ENCODE results near the gene IGLL1. TPM values are rescaled to one million over a fixed set of nuclear protein-coding genes. Genes with fewer than 3 reads are reported as not detected.
"Not testable (repeated sequence)": the region's sequence is repeated elsewhere in the genome, so short reads cannot be mapped to it uniquely, and the experiment has no call there.

IGLL1 gene
- total RNA-seq, 1 donor from 2014 or later, result not detected

DNA sequence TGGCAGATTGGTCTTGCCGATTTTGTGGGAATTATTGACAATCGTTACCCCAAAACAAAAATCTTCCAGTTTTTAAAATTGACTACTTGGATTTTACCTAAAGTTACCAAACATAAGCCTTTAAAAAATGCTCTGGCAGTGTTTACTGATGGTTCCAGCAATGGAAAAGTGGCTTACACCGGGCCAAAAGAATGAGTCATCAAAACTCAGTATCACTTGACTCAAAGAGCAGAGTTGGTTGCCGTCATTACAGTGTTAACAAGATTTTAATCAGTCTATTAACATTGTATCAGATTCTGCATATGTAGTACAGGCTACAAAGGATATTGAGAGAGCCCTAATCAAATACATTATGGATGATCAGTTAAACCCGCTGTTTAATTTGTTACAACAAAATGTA, 37.2 kb downstream of the IGLL1 start:
- H4K20me1 ChIP-seq (ENCODE audit: insufficient read depth, low read length), result no peaks in the 10 kb centered on the region
- no peaks in the 10 kb centered on the region for H3K4me1 ChIP-seq (ENCODE audit: insufficient read depth, low read length)
- Mint-ChIP-seq H3K4me1 (ENCODE audit: low read depth, unreplicated experiment) (peaks cover 9% of the 10 kb centered on the region), H3K27ac (ENCODE audit: unreplicated experiment) (no peak overlapping the region), H3K9me3 (ENCODE audit: unreplicated experiment) (peaks cover 11% of the 10 kb centered on the region), H3K4me3 (ENCODE audit: unreplicated experiment) (no peak overlapping the region), H3K36me3 (ENCODE audit: low read depth, unreplicated experiment) (no peaks in the 10 kb centered on the region), H3K27me3 (ENCODE audit: low read depth, unreplicated experiment) (peaks cover 20% of the 10 kb centered on the region)
- H2AFZ ChIP-seq (ENCODE audit: low read depth, low read length), result no peak overlapping the region
- peak; percentile 50 for DNase-seq (ENCODE audit: low read depth)
- H3K9ac ChIP-seq (ENCODE audit: low read length), result no peak overlapping the region
- H3K36me3 ChIP-seq (ENCODE audit: insufficient read depth, low read length), result no peaks in the 10 kb centered on the region
- peaks cover 4% of the 10 kb centered on the region for H3K27me3 ChIP-seq (ENCODE audit: insufficient read depth, low read length)
- TF ChIP-seq EZH2 (IDR thresholded peaks at IDR 0.05; ENCODE audit: insufficient read depth, low read length), result no peak
- TF ChIP-seq, protein P1, sequence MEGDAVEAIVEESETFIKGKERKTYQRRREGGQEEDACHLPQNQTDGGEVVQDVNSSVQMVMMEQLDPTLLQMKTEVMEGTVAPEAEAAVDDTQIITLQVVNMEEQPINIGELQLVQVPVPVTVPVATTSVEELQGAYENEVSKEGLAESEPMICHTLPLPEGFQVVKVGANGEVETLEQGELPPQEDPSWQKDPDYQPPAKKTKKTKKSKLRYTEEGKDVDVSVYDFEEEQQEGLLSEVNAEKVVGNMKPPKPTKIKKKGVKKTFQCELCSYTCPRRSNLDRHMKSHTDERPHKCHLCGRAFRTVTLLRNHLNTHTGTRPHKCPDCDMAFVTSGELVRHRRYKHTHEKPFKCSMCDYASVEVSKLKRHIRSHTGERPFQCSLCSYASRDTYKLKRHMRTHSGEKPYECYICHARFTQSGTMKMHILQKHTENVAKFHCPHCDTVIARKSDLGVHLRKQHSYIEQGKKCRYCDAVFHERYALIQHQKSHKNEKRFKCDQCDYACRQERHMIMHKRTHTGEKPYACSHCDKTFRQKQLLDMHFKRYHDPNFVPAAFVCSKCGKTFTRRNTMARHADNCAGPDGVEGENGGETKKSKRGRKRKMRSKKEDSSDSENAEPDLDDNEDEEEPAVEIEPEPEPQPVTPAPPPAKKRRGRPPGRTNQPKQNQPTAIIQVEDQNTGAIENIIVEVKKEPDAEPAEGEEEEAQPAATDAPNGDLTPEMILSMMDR (IDR thresholded peaks at IDR 0.05; ENCODE audit: insufficient read depth, low read depth, low read length), result no peak
- H3K27ac ChIP-seq (ENCODE audit: low read depth, low read length), result no peak overlapping the region
- no peaks in the 10 kb centered on the region for H3K79me2 ChIP-seq (ENCODE audit: insufficient read depth, low read length)
- no peak overlapping the region for H3K4me2 ChIP-seq (ENCODE audit: low read length)
- no peak overlapping the region for H3K4me3 ChIP-seq (ENCODE audit: insufficient read depth, low read depth, low read length)
- no peak for FAIRE-seq
- no peaks in the 10 kb centered on the region for H3K9me3 ChIP-seq (ENCODE audit: insufficient read depth, low read depth, low read length)

DNA sequence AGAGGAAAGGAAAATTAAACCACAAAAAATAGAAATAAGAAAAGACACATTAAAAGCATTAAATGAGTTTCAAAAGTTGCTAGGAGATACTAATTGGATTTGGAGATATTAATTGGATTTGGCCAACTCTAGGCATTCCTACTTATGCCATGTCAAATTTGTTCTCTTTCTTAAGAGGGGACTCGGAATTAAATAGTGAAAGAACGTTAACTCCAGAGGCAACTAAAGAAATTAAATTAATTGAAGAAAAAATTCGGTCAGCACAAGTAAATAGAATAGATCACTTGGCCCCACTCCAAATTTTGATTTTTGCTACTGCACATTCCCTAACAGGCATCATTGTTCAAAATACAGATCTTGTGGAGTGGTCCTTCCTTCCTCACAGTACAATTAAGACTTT, 37.7 kb downstream of the IGLL1 start:
- FAIRE-seq; H3K79me2 ChIP-seq (ENCODE audit: insufficient read depth, low read length); H3K9me3 ChIP-seq (ENCODE audit: insufficient read depth, low read depth, low read length); H3K27me3 ChIP-seq (ENCODE audit: insufficient read depth, low read length); H3K9me3 Mint-ChIP-seq (ENCODE audit: unreplicated experiment); H4K20me1 ChIP-seq (ENCODE audit: insufficient read depth, low read length); H3K36me3 ChIP-seq (ENCODE audit: insufficient read depth, low read length); H3K36me3 Mint-ChIP-seq (ENCODE audit: low read depth, unreplicated experiment); DNase-seq (ENCODE audit: low read depth); H3K4me2 ChIP-seq (ENCODE audit: low read length); H3K9ac ChIP-seq (ENCODE audit: low read length); H2AFZ ChIP-seq (ENCODE audit: low read depth, low read length); H3K27ac ChIP-seq (ENCODE audit: low read depth, low read length); H3K4me3 ChIP-seq (ENCODE audit: insufficient read depth, low read depth, low read length); H3K4me1 ChIP-seq (ENCODE audit: insufficient read depth, low read length); H3K4me3 Mint-ChIP-seq (ENCODE audit: unreplicated experiment): not testable (repeated sequence)
- peaks cover 11% of the 10 kb centered on the region for H3K4me1 Mint-ChIP-seq (ENCODE audit: low read depth, unreplicated experiment)
- H3K27me3 Mint-ChIP-seq (ENCODE audit: low read depth, unreplicated experiment), result peaks cover 25% of the 10 kb centered on the region
- H3K27ac Mint-ChIP-seq (ENCODE audit: unreplicated experiment), result peak overlapping the region; percentile 91

DNA sequence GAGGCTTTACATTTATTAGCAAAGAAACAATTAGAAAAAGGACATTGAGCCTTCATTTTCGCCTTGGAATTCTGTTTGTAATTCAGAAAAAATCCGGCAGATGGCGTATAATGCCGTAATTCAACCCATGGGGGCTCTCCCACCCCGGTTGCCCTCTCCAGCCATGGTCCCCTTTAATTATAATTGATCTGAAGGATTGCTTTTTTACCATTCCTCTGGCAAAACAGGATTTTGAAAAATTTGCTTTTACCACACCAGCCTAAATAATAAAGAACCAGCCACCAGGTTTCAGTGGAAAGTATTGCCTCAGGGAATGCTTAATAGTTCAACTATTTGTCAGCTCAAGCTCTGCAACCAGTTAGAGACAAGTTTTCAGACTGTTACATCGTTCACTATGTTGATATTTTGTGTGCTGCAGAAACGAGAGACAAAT, 38.2 kb downstream of the IGLL1 start:
- H4K20me1 ChIP-seq (ENCODE audit: insufficient read depth, low read length); H3K9ac ChIP-seq (ENCODE audit: low read length); H2AFZ ChIP-seq (ENCODE audit: low read depth, low read length); H3K36me3 ChIP-seq (ENCODE audit: insufficient read depth, low read length); H3K4me1 ChIP-seq (ENCODE audit: insufficient read depth, low read length); H3K4me3 Mint-ChIP-seq (ENCODE audit: unreplicated experiment); H3K4me2 ChIP-seq (ENCODE audit: low read length); H3K9me3 Mint-ChIP-seq (ENCODE audit: unreplicated experiment); H3K27ac ChIP-seq (ENCODE audit: low read depth, low read length); H3K79me2 ChIP-seq (ENCODE audit: insufficient read depth, low read length); H3K9me3 ChIP-seq (ENCODE audit: insufficient read depth, low read depth, low read length); H3K36me3 Mint-ChIP-seq (ENCODE audit: low read depth, unreplicated experiment); H3K27me3 ChIP-seq (ENCODE audit: insufficient read depth, low read length); FAIRE-seq; DNase-seq (ENCODE audit: low read depth); H3K4me3 ChIP-seq (ENCODE audit: insufficient read depth, low read depth, low read length): not testable (repeated sequence)
- Mint-ChIP-seq H3K27me3 (ENCODE audit: low read depth, unreplicated experiment) (peaks cover 26% of the 10 kb centered on the region), H3K27ac (ENCODE audit: unreplicated experiment) (peak overlapping the region; percentile 91), H3K4me1 (ENCODE audit: low read depth, unreplicated experiment) (peaks cover 11% of the 10 kb centered on the region)
- TF ChIP-seq, protein P1 (IDR thresholded peaks at IDR 0.05; ENCODE audit: insufficient read depth, low read depth, low read length), result peak; percentile 53

DNA sequence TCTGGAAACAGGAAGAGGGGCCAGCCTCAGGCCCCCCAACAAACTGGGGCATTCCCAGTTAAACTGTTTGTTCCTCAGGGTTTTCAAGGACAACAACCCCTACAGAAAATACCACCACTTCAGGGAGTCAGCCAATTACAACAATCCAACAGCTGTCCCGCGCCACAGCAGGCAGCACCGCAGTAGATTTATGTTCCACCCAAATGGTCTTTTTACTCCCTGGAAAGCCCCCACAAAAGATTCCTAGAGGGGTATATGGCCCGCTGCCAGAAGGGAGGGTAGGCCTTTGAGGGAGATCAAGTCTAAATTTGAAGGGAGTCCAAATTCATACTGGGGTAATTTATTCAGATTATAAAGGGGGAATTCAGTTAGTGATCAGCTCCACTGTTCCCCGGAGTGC, 39.3 kb downstream of the IGLL1 start:
- H4K20me1 ChIP-seq (ENCODE audit: insufficient read depth, low read length); H3K9me3 Mint-ChIP-seq (ENCODE audit: unreplicated experiment); H3K27me3 ChIP-seq (ENCODE audit: insufficient read depth, low read length); H3K9ac ChIP-seq (ENCODE audit: low read length); H3K4me3 ChIP-seq (ENCODE audit: insufficient read depth, low read depth, low read length); DNase-seq (ENCODE audit: low read depth); H3K27ac ChIP-seq (ENCODE audit: low read depth, low read length); H2AFZ ChIP-seq (ENCODE audit: low read depth, low read length); H3K36me3 Mint-ChIP-seq (ENCODE audit: low read depth, unreplicated experiment); FAIRE-seq; H3K4me2 ChIP-seq (ENCODE audit: low read length); H3K4me3 Mint-ChIP-seq (ENCODE audit: unreplicated experiment); H3K36me3 ChIP-seq (ENCODE audit: insufficient read depth, low read length); H3K9me3 ChIP-seq (ENCODE audit: insufficient read depth, low read depth, low read length); H3K79me2 ChIP-seq (ENCODE audit: insufficient read depth, low read length); H3K4me1 ChIP-seq (ENCODE audit: insufficient read depth, low read length): not testable (repeated sequence)
- H3K4me1 Mint-ChIP-seq (ENCODE audit: low read depth, unreplicated experiment), result peaks cover 11% of the 10 kb centered on the region
- H3K27ac Mint-ChIP-seq (ENCODE audit: unreplicated experiment), result peak overlapping the region; percentile 24
- H3K27me3 Mint-ChIP-seq (ENCODE audit: low read depth, unreplicated experiment), result peaks cover 20% of the 10 kb centered on the region

DNA sequence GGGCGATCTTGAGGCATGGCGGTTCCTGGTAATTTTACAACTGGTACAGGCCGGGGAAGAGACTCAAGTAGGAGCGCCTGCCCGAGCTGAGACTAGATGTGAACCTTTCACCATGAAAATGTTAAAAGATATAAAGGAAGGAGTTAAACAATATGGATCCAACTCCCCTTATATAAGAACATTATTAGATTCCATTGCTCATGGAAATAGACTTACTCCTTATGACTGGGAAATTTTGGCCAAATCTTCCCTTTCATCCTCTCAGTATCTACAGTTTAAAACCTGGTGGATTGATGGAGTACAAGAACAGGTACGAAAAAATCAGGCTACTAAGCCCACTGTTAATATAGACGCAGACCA, 40.3 kb downstream of the IGLL1 start:
- H3K9me3 Mint-ChIP-seq (ENCODE audit: unreplicated experiment), result not testable (repeated sequence)
- peaks cover 11% of the 10 kb centered on the region for H3K4me1 Mint-ChIP-seq (ENCODE audit: low read depth, unreplicated experiment)

More for the DNA sequence above, 40.3 kb downstream of the IGLL1 start:
- not testable (repeated sequence) for H3K4me1 ChIP-seq (ENCODE audit: insufficient read depth, low read length); H2AFZ ChIP-seq (ENCODE audit: low read depth, low read length); H3K9ac ChIP-seq (ENCODE audit: low read length); H3K36me3 Mint-ChIP-seq (ENCODE audit: low read depth, unreplicated experiment); H3K36me3 ChIP-seq (ENCODE audit: insufficient read depth, low read length); DNase-seq (ENCODE audit: low read depth); H3K9me3 ChIP-seq (ENCODE audit: insufficient read depth, low read depth, low read length); H3K27ac ChIP-seq (ENCODE audit: low read depth, low read length); H3K79me2 ChIP-seq (ENCODE audit: insufficient read depth, low read length); H3K27me3 ChIP-seq (ENCODE audit: insufficient read depth, low read length); H3K4me3 ChIP-seq (ENCODE audit: insufficient read depth, low read depth, low read length); FAIRE-seq; H4K20me1 ChIP-seq (ENCODE audit: insufficient read depth, low read length); H3K4me3 Mint-ChIP-seq (ENCODE audit: unreplicated experiment); H3K27ac Mint-ChIP-seq (ENCODE audit: unreplicated experiment)
- H3K27me3 Mint-ChIP-seq (ENCODE audit: low read depth, unreplicated experiment), result peaks cover 24% of the 10 kb centered on the region
- peak overlapping the region; percentile 63 for H3K4me2 ChIP-seq (ENCODE audit: low read length)
